Colonic mucosa (tissue), 4 donors: ENCODE measurements around the gene TFAP2B. TPM values are rescaled to one million over a fixed set of nuclear protein-coding genes. Genes with fewer than 3 reads are reported as not detected.

Experiments
- DNase-seq: peaks from one replicate; pipeline ENCODE4 v3.0.0-alpha.2; 2020
- H3K27ac ChIP-seq: fragments of 200-600 bp; one replicate; pipeline ENCODE4 v1.8.0; 2021
- H3K27me3 ChIP-seq: fragments of 200-600 bp; one replicate; pipeline ENCODE4 v1.8.0; 2021
- H3K36me3 ChIP-seq: fragments of 200-600 bp; one replicate; pipeline ENCODE4 v1.8.0; 2021
- H3K4me1 ChIP-seq: fragments of 200-600 bp; one replicate; pipeline ENCODE4 v1.8.0; 2021; ENCODE audit warnings: mild to moderate bottlenecking
- H3K4me3 ChIP-seq: fragments of 200-600 bp; one replicate; pipeline ENCODE4 v1.8.0; 2021
- H3K9ac ChIP-seq, 2 donors: one replicate each; pipeline ENCODE4 v1.7.0; 2013; ENCODE audit warnings: control low read depth in 2 of 2, low read depth in 2 of 2, low read length in 2 of 2
- H3K9me3 ChIP-seq: fragments of 200-600 bp; one replicate; pipeline ENCODE4 v1.8.0; 2021
- intact Hi-C: fragments of 100-400 bp; cut with DNase I; formaldehyde crosslinking; loops from one replicate; pipeline ENCODE4 v1.14.1; 2022
- total RNA-seq, 2 donors: library from RNA; stranded (reverse); fragmentation: NEBNext Ultra II Directional in 1 of 2; extraction: Animal tissue kit (Norgen Biotek cat#: 25700) in 1 of 2; gene quantifications; one replicate each; pipeline ENCODE4 v1.2.1, GENCODE V29; 2021
- TF ChIP-seq, protein P1 (sequence below): fragments of 200-600 bp; IDR thresholded peaks from one replicate; pipeline ENCODE4 v1.8.0; 2022; ENCODE audit warnings: antibody characterized with exemption, mild to moderate bottlenecking
- donor health status: healthy.
- donor health status: DM: no; HTN: no; CAD: no.
- donor health status: DM: no; HTN: no; CAD: no.

Gene TFAP2B
- total RNA-seq, 2 donors from 2014 or later, result not detected

DNA sequence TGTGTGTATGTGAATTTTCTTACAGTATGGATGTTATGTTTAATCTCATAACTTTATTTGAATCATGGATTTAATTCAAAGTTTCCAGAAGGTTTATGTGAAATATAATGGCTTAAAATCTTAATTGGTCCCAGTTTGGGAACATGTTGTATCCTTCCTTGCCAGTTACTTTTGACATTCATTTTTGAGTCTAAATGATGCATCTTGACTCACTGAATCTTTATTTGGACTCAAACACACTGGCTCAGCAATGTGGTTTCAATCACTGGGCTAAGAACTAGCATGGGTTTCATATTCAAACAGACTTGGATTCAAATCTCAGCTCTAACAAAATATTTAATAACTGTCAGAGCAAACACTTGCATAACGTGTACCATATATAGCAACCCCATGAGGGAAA lies 25.9 kb upstream of the TFAP2B start:
- Histone ChIP-seq H3K9me3 (no peaks in the 10 kb centered on the region), H3K27ac (no peak overlapping the region), H3K9ac (no peak overlapping the region), H3K36me3 (no peaks in the 10 kb centered on the region), H3K27me3 (no peaks in the 10 kb centered on the region), H3K4me1 (no peaks in the 10 kb centered on the region), H3K4me3 (no peak overlapping the region)
- DNase-seq, result no peak
- TF ChIP-seq, protein P1, sequence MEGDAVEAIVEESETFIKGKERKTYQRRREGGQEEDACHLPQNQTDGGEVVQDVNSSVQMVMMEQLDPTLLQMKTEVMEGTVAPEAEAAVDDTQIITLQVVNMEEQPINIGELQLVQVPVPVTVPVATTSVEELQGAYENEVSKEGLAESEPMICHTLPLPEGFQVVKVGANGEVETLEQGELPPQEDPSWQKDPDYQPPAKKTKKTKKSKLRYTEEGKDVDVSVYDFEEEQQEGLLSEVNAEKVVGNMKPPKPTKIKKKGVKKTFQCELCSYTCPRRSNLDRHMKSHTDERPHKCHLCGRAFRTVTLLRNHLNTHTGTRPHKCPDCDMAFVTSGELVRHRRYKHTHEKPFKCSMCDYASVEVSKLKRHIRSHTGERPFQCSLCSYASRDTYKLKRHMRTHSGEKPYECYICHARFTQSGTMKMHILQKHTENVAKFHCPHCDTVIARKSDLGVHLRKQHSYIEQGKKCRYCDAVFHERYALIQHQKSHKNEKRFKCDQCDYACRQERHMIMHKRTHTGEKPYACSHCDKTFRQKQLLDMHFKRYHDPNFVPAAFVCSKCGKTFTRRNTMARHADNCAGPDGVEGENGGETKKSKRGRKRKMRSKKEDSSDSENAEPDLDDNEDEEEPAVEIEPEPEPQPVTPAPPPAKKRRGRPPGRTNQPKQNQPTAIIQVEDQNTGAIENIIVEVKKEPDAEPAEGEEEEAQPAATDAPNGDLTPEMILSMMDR, result no peak
- intact Hi-C loops, result no loop called here

DNA sequence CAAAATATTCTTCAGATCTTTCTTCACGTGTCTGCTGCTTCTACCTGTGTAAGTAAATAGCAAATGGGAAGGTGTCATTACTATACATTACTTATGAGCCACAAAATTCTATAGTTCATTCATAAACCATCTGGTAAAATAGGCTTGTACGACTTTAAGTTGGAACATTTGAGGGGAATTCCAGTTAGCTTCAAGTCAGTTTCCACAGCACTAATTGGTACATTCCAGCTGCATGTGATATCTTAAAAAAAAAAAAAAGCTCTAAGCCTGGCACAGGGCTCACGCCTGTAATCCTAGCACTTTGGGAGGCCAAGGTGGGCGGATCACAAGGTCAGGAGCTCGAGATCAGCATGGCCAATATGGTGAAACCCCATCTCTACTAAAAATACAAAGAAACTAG lies 23.1 kb upstream of the TFAP2B start:
- Histone ChIP-seq H3K27me3 (no peaks in the 10 kb centered on the region), H3K27ac (no peak overlapping the region)
- intact Hi-C loops, result no loop called here

DNA sequence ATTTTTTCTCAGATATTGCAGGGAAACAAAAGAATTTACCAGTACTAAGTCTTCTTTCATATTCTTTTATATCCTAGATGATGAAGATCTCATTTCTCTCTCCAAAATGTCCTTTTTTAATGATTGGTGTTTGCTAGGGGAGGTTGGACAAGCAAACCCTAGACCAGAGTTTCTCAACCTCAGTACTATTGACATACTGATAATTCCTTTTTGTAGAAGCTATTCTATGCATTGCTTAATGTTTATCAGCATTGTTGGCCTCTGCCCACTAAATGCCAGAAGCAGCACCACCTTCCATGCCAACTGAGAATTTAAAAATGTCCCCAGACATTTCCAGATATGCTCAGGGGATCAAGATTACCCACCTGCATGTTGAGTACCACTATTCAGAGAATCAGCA lies 14.4 kb upstream of the TFAP2B start:
- Histone ChIP-seq H3K27ac (no peak overlapping the region), H3K9ac (no peak overlapping the region), H3K36me3 (no peaks in the 10 kb centered on the region), H3K9me3 (no peaks in the 10 kb centered on the region), H3K4me1 (no peaks in the 10 kb centered on the region), H3K27me3 (no peaks in the 10 kb centered on the region), H3K4me3 (no peak overlapping the region)
- TF ChIP-seq, protein P1, result no peak
- intact Hi-C loops, result no loop called here
- no peak for DNase-seq

More for the DNA sequence above, 23.1 kb upstream of the TFAP2B start:
- Histone ChIP-seq H3K4me3 (no peak overlapping the region), H3K36me3 (no peaks in the 10 kb centered on the region), H3K9me3 (no peaks in the 10 kb centered on the region), H3K9ac (no peak overlapping the region), H3K4me1 (no peaks in the 10 kb centered on the region)
- no peak for DNase-seq
- TF ChIP-seq, protein P1, result no peak

DNA sequence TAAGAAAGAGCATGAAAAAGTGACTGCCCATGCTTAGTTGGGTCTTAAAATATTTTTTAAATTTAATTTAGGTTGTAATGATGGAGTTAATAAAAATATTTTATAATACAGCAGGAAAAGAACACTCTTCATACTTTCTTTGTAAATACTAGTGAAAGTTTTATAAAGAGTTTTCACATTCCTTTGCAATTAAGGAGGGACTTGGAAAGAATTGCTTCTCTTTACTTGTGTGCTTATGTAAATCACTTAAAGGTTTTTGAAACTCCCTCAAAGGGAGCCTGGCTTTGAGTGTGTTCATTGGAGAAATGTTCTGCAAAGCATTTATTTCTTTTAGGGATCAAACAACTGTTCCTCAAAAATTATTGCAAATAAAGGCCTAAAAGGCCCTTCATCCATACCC lies 11.6 kb upstream of the TFAP2B start:
- no peaks in the 10 kb centered on the region for H3K9me3 ChIP-seq
- H3K27me3 ChIP-seq, result no peaks in the 10 kb centered on the region
- H3K4me1 ChIP-seq, result no peaks in the 10 kb centered on the region
- TF ChIP-seq, protein P1, result no peak
- H3K36me3 ChIP-seq, result no peaks in the 10 kb centered on the region
- intact Hi-C loops, result no loop called here
- no peak for DNase-seq
- no peak overlapping the region for H3K4me3 ChIP-seq
- H3K27ac ChIP-seq, result no peak overlapping the region
- H3K9ac ChIP-seq, result no peak overlapping the region

DNA sequence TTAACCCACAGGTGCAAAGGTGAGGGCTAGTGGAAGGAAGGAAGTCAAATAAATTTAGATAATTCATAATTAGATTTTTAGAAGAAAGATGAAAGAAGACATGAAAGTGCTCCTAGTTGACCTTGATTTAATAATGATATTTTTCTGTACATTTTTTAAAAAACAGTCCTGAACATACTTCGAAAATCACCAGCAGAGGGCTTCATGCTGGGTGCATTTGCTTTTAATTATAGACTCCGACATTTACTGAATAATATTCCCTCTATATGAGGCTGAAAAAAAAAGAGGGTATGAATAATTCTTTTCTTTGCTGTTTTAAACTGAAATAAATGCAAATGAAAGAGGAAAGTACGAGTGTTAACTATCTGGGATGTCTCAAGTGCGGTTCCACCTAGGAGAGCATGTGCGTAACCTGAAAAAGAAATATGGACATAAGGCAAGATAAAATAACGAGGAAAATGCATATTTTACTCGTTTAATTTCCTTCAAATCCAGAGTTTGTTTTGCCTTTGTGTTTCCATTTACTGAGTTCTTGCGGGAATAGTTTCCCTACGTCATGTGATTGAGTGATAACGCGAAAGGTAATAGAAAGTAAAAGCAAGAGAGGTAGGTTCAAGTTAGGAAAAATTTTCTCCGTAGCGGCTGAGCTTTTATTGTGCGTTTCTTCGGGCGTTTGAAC lies 3.1 kb upstream of the TFAP2B start:
- DNase-seq, result no peak
- Histone ChIP-seq H3K27ac (no peak overlapping the region), H3K36me3 (no peaks in the 10 kb centered on the region), H3K9ac (no peak overlapping the region), H3K4me1 (no peaks in the 10 kb centered on the region), H3K4me3 (peak overlapping the region; percentile 40), H3K27me3 (peaks cover 40% of the 10 kb centered on the region), H3K9me3 (no peaks in the 10 kb centered on the region)
- intact Hi-C loops, result loop anchor here (5.0 to 10.0 kb wide), 6 partner anchors 539 to 1209 kb away; no protein-coding TSS in a partner anchor
- TF ChIP-seq, protein P1, result no peak
